Endothelial cell of hepatic sinusoid (primary cell): ENCODE measurements around the gene FLOT1.
"Not testable (repeated sequence)": the region's sequence is repeated elsewhere in the genome, so short reads cannot be mapped to it uniquely, and the experiment has no call there.

Source experiments
- in situ Hi-C: cut with HindIII; loops from 2 replicates; pipeline ENCODE4 v1.10.0; 2017; ENCODE audit warnings: low sequenced_read_pairs

Gene FLOT1

GRCh38 chr6:30768634-30769087 is 26.2 kb upstream of the FLOT1 start:
- in situ Hi-C loops, result no loop called here

DNA sequence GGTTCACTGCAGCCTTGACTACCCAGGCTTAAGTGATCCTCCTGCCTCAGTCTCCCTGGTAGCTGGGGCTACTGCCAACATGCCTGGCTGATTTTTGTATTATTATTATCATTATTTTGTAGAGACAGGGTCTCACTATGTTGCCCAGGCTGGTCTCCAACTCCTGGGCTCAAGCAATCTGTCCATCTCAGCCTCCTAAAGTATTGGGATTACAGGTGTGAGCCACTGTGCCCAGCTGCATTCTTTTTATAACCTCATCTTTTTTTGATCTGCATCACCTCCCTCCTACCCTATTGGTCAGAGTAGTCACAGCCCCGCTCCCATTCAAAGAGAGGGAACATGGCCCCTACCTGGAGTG is 25.4 kb upstream of the FLOT1 start:
- in situ Hi-C loops, result no loop called here

GRCh38 chr6:30767158-30767943 is 24.9 kb upstream of the FLOT1 start:
- in situ Hi-C loops, result no loop called here

- in situ Hi-C loops, result no loop called here
Observed at GRCh38 chr6:30766461-30767157, 24.1 kb upstream of the FLOT1 start.

GRCh38 chr6:30765495-30765894 is 23.0 kb upstream of the FLOT1 start:
- in situ Hi-C loops, result not testable (repeated sequence)

DNA sequence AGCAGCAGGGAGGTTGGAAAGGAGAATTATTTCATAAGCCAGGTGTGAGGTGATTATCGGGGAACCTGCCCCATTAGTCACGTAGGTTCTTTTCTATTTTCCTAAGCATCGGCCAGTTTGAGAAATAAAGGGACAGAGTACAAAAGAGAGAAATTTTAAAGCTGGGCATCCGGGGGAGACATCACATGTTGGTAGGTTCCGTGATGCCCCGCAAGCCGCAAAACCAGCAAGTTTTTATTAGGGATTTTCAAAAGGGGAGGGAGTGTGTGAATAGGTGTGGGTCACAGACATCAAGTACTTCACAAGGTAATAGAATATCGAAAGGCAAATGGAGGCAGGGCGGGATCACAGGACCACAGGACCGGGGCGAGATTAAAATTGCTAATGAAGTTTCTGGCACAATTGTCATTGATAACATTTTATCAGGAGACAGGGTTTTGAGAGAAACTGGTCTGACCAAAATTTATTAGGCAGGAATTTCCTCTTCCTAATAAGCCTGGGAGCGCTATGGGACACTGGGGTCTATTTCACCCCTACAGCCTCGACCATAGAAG is 22.1 kb upstream of the FLOT1 start:
- in situ Hi-C loops, result not testable (repeated sequence)

DNA sequence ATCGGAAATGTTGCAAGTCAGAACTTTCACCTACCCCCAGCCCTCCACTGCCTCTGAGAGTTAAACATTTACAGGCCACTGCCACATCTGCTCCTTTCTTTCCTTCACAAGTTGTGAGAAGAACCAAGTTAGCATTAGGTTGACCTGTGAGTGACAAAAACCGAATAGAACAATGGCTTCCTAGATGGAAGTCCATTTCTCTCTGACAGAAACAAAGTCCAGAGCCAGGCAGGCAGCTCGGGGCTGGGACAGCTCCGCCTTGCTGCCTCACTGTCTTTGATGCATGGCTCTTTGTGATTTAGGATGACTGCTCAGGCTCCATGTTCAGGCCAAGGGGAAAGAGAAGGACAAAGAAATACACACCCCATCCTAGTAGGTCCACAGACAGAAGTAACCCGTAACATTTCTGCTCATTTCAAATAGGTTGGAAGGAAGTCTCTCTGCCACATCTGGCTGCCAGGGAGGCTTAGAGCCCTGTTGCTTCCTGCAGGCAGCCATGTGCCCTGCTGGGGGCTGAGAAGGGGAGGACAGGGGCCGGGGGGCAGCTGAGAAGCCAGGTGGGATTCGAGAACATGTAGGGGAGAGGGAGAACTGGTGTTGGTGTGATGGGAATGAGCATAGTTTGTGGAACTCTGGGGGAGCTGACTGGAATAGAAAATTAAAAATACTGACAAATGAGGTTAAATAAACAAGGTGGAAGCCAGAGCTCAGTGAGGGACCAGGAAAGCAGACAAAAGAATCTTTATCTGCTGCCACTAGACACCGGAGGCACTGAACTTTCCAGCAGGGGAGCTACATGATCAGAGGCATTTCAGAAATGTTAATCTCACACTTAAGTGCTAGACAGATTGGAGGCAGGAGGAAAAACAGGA is 21.4 kb upstream of the FLOT1 start:
- in situ Hi-C loops, result no loop called here

GRCh38 chr6:30763155-30763617 is 20.7 kb upstream of the FLOT1 start:
- in situ Hi-C loops, result no loop called here

GRCh38 chr6:30761791-30762429 is 19.4 kb upstream of the FLOT1 start:
- in situ Hi-C loops, result no loop called here

DNA sequence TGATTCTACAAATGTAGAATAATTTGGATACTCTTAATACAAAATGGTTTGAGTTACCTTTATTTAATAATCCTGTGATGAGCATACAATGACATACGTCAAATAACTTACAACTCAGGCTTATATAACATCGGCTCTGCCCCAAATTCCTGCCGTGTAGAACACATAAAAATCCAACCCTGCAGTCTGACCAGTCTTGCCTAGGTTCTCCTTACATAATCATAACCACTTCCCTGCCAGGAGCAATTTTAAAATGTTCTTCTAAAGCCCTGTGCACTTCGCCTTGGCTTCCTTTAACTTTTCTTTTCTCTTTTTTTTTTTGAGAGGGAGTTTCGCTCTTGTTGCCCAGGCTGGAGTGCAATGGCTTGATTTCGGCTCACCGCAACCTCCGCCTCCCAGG is 18.1 kb upstream of the FLOT1 start:
- in situ Hi-C loops, result no loop called here

DNA sequence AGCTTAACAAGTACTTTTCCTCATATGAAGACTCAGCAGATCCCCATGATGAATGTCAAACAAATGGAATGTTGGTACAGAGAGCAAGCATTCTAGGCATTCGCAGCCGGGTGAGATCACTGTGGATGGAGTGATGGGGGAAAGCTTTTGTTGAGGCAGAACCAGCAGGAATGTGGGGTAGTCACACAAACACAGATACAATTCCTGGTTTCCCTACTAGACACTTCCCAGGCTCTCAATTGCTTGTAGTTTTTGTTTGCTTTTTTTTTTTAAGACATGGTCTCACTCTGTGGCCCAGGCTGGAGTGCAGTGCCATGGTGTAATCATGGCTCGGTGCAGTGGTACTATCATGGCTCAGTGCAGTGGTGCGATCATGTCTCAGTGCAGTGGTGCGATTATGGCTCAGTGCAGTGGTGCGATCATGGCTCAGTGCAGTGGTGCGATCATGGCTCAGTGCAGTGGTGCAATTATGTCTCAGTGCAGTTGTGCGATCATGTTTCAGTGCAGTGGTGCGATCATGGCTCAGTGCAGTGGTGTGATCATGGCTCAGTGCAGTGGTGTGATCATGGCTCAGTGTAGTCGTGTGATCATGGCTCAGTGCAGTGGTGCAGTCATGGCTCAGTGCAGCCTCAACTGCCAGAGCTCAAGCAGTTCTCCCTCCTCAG is 17.2 kb upstream of the FLOT1 start:
- in situ Hi-C loops, result no loop called here

DNA sequence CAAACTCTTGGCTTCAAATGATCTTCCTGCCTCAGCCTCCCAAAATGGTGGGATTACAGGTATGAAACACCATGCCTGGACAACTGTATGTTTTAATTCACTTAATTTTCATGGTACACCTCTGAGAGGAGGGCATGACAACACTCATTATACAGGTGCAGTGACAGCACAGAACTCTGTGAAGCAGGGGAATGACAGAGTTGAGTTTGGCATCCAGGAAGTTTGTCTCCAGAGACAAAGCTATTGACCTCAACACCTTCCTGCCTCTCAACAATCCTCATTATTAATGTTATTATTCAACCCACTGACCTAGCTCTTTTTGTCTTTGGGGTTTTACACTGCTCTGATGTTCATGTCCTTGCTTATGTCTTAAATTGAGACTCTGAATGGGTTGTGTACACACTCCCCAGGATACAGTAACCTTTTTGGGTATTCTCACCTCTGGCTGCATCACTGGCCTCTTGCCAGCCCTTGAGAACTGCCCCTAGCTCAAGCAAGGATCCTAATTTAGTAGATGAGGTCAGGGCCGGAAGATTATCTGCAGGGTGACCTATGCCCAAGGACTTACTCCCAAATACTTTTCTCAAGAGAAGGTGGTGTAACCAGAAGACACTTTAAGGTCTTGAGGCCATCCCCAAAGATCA is 14.9 kb upstream of the FLOT1 start:
- in situ Hi-C loops, result no loop called here

- in situ Hi-C loops, result not testable (repeated sequence)
Observed at GRCh38 chr6:30756405-30757003, 14.0 kb upstream of the FLOT1 start.

DNA sequence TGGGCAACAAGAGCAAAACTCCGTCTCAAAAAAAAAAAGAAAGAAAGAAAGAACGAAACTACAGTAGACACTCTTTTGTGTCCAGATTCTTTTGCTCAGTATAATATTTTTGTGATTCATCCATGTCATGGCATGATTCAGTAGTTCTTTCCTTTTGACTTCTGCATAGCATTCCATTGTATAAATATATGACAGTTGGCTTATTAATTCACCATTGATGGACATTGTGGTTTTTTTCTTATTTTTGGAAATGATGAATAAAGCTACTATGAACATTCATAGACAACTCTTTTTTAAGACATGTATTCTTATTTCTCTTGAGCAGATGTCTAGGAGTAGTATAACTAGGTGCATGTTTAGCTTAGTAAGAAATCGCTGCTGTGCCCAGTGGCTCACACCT is 12.1 kb upstream of the FLOT1 start:
- in situ Hi-C loops, result no loop called here

- in situ Hi-C loops, result no loop called here
Observed at GRCh38 chr6:30752157-30752927, 9.9 kb upstream of the FLOT1 start.

DNA sequence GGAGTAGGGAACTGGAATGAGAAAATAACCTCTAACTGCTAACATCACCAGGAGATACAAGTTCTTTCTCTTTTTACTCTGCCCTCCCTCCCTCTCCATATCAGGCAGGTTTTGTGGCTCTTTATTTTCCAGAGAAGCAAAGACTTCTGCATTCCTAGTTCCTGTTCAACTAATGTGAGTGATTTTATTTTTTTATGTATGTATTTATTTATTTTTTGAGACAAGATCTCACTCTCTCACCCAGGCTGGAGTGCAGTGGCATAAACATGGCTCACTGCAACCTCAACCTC is 7.8 kb upstream of the FLOT1 start:
- in situ Hi-C loops, result no loop called here

- in situ Hi-C loops, result loop anchor here (25.0 kb wide), 1 partner anchor 138 kb away; the partner anchor contains the start of gene DDR1
Observed at GRCh38 chr6:30749554-30750378, 7.3 kb upstream of the FLOT1 start.
